Fibroblast of pulmonary artery (primary cell): ENCODE results near the gene CASQ2.
"Not testable (repeated sequence)": the region's sequence is repeated elsewhere in the genome, so short reads cannot be mapped to it uniquely, and the experiment has no call there.

Source experiments
- DNase-seq: peaks from one replicate; pipeline ENCODE4 v3.0.0-alpha.2; 2010; ENCODE audit warnings: low read depth
- H3K4me3 ChIP-seq: replicated peaks from 2 replicates; pipeline ENCODE4 v1.5.1; 2011; ENCODE audit warnings: low read depth, mild to moderate bottlenecking, control low read depth, low read length, moderate library complexity
- TF ChIP-seq, protein P1 (sequence below): IDR thresholded peaks from 2 replicates; pipeline ENCODE4 v1.5.1; 2011; ENCODE audit warnings: mild to moderate bottlenecking, control low read depth, low read length, inconsistent platforms; ENCODE audit errors: missing control alignments

Gene CASQ2

GRCh38 chr1:115782571-115783281, 14.2 kb upstream of the CASQ2 start:
- DNase-seq: peak; percentile 47

GRCh38 chr1:115781851-115782250, 13.3 kb upstream of the CASQ2 start:
- DNase-seq: no peak
- H3K4me3 ChIP-seq: no peak overlapping the region
- TF ChIP-seq, protein P1, sequence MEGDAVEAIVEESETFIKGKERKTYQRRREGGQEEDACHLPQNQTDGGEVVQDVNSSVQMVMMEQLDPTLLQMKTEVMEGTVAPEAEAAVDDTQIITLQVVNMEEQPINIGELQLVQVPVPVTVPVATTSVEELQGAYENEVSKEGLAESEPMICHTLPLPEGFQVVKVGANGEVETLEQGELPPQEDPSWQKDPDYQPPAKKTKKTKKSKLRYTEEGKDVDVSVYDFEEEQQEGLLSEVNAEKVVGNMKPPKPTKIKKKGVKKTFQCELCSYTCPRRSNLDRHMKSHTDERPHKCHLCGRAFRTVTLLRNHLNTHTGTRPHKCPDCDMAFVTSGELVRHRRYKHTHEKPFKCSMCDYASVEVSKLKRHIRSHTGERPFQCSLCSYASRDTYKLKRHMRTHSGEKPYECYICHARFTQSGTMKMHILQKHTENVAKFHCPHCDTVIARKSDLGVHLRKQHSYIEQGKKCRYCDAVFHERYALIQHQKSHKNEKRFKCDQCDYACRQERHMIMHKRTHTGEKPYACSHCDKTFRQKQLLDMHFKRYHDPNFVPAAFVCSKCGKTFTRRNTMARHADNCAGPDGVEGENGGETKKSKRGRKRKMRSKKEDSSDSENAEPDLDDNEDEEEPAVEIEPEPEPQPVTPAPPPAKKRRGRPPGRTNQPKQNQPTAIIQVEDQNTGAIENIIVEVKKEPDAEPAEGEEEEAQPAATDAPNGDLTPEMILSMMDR: no peak

More at GRCh38 chr1:115782571-115783281, 14.2 kb upstream of the CASQ2 start:
- no peak overlapping the region for H3K4me3 ChIP-seq
- TF ChIP-seq, protein P1: no peak

GRCh38 chr1:115781343-115781742, 12.8 kb upstream of the CASQ2 start:
- TF ChIP-seq, protein P1: no peak
- DNase-seq: peak; percentile 6
- no peak overlapping the region for H3K4me3 ChIP-seq

DNA sequence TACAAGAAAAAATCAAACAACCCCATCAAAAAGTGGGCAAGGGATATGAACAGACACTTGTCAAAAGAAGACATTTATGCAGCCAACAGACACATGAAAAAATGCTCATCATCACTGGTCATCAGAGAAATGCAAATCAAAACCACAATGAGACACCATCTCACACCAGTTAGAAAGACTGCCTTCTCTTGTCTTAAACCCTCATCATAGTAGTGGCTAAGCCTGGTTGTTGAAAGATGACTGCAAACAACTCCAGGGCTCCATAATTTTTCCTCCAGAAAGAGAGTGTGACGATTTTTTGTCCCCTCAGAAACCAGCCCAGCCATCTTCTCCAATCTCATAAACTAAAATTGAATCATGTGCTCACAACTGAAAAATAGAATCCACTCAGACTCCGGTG, 12.1 kb upstream of the CASQ2 start:
- H3K4me3 ChIP-seq, DNase-seq: not testable (repeated sequence)

- not testable (repeated sequence) for H3K4me3 ChIP-seq, DNase-seq
Observed at GRCh38 chr1:115779075-115779474, 10.6 kb upstream of the CASQ2 start.

DNA sequence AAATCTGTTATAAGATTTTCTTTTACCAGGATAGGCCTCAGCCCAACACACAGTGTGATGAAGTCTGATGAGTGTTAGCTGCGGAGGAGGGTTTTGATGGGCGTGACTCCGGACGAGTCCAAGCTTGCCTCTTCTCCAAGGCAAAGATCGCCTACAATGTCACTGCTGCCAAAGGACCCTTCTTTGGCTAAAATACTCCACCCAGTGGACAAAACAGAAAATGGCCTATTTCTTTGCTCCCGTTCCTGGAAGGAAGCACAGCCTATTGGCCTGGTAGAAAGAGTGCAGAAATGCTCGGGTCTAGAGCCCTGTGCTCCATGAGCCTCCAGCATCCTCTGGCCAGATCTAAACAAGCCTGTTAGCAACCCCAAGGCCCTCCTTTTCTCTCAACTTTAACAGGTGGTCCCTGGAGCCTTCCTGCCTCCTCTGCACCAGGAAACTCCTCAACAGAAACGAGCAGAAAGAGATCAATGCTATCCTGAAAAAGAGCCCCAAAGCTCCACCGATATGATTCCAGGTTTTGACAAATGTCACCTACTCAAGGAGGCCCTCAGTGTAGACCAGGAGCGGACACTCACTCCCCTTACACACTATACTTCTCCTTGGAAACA, 3.4 kb upstream of the CASQ2 start:
- DNase-seq: peak; percentile 87
- no peak overlapping the region for H3K4me3 ChIP-seq
- TF ChIP-seq, protein P1: peak; percentile 79

GRCh38 chr1:115771094-115771846, 2.8 kb upstream of the CASQ2 start:
- TF ChIP-seq, protein P1: no peak
- H3K4me3 ChIP-seq: no peak overlapping the region
- no peak for DNase-seq
